NCI-H524 (cell line): Measurements from ENCODE around the gene AWAT2.
"Not testable (repeated sequence)": the region's sequence is repeated elsewhere in the genome, so short reads cannot be mapped to it uniquely, and the experiment has no call there.

Experiments used
- DNase-seq, 2 experiments: peaks; one replicate each; lab custom pipeline; 2025; lab: John Stamatoyannopoulos, UW

AWAT2 gene

DNA sequence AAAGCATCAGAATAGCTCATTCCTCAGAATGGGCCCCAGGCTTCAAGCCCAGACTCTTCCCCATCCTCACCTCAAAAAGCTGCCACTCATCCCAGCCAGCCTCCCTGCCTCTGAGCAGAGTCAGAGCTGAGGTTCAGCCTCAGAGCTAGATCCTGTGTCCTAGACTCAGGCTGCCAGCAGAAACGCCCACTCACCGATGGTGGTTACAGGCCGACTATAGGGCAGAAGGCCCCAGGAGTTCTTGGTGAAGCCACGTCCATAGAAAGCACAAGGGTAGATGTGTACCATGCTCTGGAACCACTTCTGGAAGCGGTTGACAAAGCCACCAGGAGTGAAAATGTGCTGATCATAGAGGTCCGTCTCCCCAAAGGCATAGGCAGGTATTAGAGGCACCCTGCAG, 7.7 kb downstream of the AWAT2 start:
- DNase-seq, result no peak

DNA sequence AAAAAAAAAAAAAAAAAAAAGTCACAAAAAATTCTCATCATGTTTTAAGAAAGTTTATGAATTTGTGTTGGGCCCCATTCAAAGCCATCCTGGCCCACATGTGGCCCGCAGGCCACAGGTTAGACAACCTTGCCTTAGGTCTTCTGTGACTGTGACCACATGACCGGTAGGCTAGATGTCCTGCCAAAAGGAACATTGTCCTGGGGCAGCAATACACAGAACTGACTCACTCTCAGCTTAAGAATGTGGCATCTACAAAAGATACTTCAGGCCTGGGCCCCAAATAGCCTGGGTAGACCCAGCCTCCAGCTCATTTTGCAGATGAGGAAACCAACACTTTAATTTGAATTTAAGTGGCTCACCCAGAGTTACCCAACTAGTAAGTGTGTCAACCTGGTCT, 10.0 kb downstream of the AWAT2 start:
- no peak for DNase-seq

DNA sequence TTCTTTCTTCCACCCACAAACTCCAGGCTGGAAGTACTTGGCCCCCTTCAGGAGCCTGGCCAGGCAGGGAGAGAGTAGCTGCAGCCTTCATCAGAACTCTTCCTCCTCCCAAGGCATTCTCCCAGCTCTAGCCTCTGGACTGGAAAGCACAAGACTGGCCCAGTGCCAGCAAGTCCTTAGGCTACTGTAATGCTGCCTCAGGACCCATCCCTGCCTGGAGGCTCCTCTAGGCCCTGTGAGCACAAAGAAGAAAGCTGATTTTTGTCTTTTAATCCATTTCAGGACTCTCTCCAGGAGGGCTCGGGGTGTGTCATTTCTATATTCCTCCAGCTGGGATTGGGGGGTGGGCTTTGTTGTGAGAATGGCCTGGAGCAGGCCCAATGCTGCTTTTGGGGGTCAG, 10.8 kb downstream of the AWAT2 start:
- peak in 1 of 2 experiments; percentile 9 for DNase-seq

DNA sequence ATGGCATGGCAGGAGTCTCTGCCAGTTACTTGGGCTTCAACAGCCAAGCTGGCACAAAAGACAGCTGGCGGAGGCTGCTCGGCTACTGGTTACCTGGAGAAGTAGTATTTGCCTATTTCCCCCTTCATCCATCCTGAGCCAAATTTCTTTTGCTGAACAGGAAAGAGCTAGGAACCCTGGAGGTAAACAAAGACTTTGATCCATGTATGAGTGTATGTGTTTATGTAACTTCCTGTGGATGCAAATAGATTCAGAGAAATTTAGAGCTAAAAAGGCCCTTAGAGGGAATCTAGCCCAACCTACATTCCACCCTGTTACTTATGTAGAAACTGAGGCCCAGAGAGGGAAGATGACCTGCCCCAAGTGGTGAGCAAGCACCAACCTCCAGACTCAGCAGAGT, 11.2 kb downstream of the AWAT2 start:
- DNase-seq, result no peak

DNA sequence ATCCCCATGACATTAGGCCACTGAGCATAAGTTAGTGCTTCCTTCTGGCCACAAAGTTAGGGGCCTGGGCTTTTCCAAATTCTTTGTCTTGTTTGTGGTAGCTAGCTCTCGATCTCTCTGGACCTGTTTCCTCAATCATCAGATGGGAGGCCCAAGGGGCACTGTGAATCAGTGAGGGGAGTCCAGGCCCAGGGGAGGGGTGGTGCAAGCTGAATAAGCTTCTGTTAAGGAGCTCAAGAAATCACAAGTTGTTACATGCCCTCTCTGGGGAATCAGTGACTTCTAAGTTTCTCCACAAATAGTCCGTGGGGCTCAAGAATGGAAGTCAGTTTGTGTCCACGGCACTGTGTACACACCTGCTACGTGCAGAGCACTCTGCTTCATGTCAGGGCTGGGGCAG, 15.1 kb downstream of the AWAT2 start:
- DNase-seq, result no peak

DNA sequence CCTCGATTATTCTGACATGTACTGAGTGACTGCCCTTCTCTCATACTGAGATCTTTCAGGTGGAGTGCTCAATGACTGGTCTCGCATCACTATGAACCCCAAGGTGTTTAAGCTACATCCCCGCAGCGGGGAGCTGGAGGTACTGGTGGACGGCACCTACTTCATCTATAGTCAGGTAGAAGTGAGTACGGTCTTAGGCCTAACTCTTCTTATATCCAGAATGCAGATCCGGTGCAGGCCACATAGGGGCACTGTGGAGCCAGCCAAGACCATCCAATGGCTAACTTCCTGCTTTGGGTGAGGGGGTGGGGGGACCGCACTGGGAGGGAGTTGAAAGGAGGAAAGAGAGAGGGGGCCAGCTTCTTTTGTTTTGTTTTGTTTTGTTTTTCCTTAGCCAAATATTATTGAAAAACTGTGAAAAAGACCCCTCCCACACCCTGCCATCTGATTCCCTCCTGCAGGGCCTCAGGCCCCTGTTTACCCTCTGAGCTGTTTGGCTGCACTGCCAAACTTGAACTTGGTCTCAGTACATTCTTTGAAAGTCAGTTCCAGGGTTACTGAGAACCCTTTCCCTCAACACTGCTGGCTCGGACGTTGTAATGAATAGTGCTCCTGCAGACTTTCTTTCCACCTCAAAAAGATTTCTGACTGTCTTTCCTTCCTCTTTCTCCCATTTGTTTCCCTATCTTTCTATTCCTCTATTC, 16.2 kb downstream of the AWAT2 start:
- peak in 1 of 2 experiments; percentile 60 for DNase-seq

DNA sequence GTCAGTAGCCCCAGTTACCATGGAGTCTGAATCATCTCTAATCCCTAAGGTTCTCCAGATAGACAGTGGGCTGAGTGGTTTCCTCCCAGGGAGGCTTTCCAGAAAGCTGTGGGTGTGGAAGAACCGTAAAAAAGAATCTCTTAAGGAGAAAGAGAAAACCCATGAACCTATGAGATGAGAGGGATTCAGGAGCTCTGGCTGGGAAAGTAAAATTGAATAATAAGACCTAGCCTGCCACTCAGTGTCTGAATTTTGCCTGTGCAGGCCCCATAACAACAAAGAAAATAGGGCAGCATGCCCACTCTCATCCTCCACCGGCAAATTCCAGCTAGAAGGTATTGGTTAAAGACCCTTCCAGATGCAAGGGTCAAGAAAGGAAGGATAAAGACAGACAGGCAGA, 16.9 kb downstream of the AWAT2 start:
- DNase-seq, result peak in 1 of 2 experiments; percentile 35

DNA sequence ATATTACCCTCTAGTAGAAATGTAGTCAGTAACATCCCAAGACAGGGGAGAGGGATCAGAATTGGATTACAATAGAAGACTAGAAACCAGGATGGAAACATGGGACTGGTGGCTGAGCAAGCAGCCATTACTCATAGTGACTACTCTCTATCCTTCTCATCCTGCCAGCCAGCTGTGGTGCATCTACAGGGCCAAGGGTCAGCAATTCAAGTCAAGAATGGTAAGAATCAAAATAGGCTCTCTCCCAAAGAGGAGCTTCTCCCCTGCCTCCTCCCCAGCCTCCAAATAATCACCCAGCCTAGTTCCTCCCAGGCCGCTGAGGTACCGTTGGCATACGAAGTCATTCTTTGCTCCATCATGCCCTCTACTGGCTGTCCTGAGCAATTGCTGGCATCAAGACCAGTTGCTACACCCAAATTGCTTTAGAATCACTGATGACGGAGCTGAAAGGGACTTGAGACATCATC, 19.4 kb downstream of the AWAT2 start:
- peak; percentile 73 for DNase-seq

DNA sequence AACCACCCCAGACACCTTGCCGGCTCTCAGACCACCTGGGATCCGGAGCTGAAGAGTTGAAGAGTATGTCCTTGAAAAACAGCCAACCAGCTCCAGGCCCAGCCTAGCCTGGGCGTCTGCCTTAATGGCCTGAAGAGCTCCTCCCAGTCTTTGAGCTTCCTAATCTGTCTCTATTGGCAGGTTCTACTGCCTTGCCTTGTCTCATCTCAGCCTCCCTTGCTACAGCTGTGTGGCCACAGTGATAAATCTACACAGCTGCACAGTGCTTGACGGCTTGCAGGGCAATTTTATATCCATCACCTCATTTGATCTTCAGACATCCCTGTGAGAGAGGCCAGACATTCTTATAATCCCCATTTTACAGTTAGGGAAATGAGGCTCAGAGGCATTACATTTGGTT, 19.9 kb downstream of the AWAT2 start:
- peak; percentile 31 to 51 for DNase-seq

DNA sequence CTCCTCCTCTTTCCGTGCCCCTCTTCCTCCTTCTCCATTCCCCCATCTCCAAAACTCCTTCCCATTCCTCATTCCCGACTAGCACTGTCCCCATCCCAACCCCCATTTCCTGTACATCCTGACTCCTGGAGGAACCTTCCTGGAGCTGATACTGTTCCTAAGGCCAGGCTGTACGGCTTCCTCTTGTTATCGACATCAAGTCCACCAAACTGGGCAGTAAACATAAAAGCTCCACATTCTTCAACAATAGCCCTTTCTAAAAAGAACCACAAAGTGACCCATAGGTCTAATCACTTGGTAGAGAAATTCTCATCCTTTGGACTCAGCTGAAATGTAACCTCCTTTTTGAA, 22.9 kb downstream of the AWAT2 start:
- DNase-seq, result no peak

DNA sequence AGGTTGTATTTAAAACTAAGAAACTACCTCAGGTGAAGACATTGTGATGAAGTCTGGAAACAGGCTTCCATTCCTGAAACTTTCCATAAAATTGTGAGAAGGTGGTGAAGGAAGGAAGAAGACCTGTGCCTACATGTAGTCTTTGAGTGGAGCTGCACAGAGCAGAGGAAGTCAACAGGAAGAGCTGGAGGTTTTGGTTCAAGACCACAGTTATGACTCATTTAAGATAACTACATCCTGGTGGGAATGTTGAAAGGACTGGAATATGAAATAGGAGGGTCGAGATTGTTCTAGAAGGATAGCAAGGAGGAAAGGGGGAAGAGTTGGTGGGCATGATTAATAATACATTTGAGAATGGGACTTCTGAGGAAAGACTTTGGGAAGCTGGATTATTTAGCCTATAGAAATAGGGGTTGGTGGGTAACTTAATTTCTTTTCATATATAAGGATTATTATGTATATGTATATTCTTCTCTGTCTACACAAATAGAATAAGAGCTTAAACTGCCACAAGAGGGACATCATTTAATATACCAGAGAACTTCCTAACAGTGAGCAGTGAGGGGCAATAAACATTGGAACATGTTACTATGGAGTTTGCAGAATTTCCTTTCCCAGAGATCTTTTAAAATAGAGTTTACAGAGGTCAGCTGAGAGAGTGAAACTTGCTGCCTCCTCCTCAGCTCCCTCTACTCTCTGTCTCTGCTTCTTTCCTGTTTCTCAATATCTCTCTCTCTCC, 23.5 kb downstream of the AWAT2 start:
- no peak for DNase-seq

DNA sequence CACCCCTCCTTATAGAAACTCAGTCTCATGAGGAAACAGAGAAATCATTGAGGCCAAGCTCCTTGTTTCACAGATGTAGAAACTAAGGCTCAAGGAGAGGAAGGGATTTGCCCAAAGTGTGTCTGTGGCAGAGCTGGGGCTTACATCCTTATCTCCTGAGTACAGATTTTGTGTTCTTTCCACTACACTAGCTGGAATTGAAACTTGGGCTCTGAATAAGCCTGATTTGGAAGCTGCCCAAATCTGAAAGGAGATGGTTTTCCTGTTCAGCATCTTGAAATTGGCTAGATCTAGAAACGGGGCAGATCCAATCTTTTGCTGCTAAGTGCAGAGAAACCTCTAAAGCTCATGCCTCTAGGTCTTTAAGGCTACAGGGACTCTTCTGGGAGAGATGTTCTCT, 24.3 kb downstream of the AWAT2 start:
- no peak for DNase-seq

DNA sequence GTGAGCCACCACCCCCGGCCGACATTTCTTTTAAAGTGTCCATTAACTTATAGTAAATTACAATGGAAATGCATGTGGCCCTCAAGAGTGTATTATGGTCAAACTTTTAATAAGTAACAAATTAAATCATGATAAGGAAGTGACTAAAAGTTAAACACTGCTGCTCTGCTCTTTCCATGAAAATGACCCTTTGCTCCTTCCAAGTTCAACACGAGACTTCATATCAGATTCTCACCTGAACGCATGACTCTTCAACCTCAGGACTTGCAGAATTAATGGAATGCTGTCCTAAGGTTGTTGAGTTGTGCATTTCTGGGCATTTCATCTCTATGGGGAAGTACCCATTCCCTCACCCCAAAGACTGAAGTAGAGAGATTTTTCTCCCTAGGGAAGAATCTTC, 27.1 kb downstream of the AWAT2 start:
- no peak for DNase-seq

DNA sequence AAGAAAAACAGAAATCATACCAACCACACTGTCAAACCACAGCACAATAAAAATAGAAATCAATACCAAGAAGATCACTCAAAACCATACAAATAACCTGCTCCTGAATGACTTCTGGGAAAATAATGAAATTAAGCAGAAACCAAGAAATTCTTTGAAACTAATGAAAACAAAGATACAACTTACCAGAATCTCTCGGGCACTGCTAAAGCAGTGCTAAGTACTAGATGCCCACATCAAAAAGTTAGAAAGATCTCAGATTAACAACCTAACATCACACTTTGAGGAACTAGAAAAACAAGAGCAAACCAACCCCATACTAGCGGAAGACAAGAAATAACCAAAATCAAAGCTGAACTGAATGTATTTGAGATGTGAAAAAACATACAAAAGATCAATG, 33.2 kb downstream of the AWAT2 start:
- DNase-seq, result no peak

DNA sequence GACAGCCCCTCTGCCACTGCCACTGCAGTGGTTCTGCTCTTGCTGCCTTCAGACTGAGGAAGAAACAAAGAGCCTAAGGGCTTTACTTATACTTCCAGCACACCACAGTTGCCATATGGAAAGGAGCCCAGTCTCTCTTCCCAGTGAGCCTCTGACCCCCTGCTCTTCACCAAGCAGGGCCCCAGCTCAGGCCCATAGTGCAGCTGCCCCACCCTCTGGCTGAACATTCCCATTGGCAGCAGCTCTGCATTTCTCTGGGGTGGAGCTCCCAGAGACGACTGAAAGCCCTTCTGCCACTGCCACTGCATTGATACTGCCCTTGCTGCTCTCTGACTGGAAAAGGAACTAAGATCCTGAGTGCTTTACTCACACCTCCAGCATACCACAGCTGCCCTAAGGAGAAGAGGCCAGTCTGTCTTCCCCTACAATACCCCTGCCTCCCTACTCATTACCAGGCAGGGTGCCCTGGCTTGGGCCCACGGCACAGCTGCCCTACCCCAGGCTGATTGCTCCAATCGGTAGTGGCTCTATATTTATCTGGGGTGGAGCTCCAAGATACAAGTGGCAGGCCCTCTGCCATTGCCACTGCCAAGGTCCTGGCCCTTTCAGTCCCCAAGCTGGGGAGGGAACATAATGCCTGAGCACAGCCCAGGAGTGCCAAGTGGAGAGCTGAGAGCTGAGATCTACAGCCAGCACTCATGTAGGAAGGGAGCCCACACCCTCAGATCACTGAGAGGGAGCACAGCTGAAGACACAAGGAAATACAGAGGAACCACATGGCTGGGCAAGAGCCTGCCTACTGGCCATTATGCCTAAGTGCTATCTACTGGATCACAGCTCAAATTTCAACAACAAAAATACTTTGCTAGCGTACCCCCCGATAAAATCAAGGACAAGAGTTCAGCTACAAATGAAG, 36.0 kb downstream of the AWAT2 start:
- DNase-seq, result peak; percentile 24 to 62

DNA sequence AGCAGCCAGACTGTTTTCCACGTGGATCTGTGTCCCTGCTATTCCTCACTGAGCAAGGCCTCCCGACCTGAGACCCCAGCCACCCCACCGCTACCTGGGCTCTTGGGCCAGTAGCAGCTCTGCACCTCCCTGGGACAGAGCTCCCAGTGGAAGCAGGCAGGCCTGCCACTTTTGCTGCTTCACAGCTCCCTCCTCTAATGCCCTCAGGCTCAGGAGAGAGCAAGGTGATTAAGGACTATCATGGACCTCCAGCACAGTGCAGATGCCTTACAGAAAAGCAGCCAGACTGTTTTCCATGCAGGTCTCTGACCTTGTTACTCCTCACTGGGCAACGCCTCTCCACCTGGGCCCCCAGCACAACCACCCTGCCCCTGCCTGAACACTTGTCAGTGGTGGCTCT, 37.0 kb downstream of the AWAT2 start:
- no peak for DNase-seq

DNA sequence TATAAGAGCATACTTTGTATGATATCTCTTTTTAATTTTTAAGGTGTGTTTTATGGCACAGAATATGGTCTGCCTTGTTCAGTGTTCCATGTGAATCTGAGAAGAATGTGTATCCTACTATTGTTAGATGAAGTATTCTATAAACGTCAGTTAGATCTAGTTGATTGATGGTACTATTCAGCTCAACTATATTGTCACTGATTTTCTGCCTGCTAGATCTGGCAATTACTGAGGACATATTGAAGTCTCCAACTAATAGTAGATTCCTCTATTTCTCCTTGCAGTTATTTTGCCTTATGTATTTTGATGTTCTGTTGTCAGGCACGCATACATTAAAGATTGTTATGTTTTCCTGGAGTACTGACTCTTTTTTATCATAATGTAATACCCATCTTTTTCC, 39.8 kb downstream of the AWAT2 start:
- DNase-seq, result no peak

DNA sequence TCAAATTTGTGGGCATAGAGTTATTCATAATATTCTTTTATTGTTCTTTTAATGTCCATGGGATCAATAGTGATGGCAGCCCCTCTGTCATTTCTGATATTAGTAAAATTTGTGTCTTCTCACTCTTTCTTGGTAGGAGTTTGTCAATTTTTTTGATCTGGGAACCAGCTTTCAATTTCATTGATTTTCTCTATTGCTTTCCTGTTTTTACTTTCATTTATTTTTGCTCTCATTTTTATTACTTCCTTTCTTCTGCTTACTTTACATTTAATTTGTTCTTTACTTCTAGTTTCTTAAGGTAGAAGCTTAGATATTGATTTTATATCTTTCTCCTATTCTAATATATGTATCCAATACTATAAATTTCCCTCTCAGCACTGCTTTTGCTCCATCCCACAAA, 40.7 kb downstream of the AWAT2 start:
- no peak for DNase-seq

DNA sequence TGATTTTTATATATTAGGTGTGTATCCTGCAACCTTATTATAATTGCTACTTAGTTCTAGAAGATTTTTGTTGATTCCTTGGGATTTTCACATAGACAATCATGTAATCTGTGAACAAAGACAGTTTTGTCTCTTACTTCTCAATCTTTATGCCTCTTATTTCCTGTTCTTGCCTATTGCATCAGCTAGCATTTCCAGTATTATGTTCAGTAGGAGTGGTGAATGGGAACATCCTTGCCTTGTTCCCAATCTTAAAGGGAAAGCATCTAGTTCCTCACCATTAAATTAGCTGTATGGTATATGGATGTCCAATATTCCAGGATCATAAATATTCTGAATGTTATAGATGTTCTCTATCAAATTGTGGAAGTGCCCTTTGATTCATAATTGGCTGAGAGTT, 41.8 kb downstream of the AWAT2 start:
- DNase-seq, result no peak

DNA sequence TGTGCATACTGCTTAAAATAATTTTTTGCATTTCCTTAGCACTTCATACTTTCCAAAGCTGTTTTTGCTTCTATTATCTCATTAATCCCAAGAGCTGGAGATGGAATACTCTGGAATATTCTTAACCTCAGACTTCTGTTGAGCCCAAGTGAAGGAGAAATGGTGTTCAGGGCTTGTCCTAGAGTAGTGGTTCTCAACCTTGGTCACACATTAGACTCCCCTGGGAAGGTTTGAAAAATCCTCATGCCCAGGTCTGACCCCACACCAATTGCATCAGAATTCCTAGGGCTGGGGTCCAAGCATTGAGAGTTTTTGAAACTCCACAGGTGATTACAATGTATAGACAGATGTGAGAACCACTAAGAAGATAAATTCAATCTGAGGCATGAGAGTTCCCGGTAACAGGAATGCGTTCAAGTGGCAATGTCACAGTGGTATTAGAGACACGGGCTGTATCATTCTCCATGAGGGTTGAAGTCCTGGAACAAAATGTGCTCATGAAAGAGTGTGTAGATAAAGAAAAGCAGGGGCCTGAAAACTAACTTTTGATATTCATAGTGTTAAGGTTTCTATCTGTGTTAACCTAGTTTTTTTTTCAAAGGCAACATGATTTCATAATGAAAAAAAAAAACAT, 47.9 kb downstream of the AWAT2 start:
- DNase-seq, result peak in 1 of 2 experiments; percentile 51

DNA sequence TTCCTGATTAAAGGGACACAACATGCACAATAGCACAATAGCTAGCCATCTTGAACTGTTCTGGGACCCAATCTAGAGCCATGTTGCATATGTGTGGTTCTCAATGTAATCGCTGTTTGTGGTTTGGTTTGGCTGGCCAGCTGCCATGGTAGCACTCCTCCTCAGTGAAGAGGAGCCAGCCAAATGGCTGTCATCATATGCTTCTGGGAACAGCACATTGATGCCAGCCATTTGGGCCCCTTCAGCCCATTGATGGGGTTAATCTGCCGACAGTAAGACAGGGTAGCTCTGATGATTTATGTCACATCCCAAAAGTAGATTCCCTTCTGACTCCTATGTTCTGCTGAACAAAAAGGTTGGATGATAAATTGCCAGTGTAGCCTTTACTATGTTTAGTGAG, 48.5 kb downstream of the AWAT2 start:
- DNase-seq, result peak; percentile 49 to 77

DNA sequence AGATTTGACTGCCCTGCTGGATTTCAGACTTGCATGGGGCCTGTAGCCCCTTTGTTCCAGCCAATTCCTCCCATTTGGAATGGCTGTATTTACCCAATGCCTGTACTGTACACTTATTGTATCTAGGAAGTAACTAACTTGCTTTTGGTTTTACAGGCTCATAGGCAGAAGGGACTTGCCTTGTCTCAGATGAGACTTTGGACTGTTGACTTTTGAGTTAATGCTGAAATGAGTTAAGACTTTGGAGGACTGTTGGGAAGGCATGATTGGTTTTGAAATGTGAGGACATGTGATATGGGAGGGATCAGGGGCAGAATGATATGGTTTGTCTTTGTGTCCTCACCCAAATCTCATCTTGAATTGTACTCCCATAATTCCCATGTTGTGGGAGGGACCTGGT, 51.4 kb downstream of the AWAT2 start:
- not testable (repeated sequence) for DNase-seq
